HG03571 (cell line): Measurements from ENCODE around the gene ADORA2B.
"Not testable (repeated sequence)": the region's sequence is repeated elsewhere in the genome, so short reads cannot be mapped to it uniquely, and the experiment has no call there.

ENCODE experiments used
- ATAC-seq: cut with Tn5 transposase; IDR thresholded peaks from one replicate; pipeline ENCODE4 v1.9.1; 2021; ENCODE audit not compliant: unreplicated experiment

Gene ADORA2B

GRCh38 chr17:15979013-15979412, 34.1 kb downstream of the ADORA2B start:
- not testable (repeated sequence) for ATAC-seq

- ATAC-seq = peak; percentile 85
These were observed 36.3 kb downstream of the ADORA2B start for GRCh38 chr17:15981208-15981607.

- no peak for ATAC-seq
These were observed 37.0 kb downstream of the ADORA2B start for GRCh38 chr17:15981646-15982580.

GRCh38 chr17:15996322-15996721, 51.4 kb downstream of the ADORA2B start:
- ATAC-seq = no peak

GRCh38 chr17:15998031-15998562, 53.2 kb downstream of the ADORA2B start:
- no peak for ATAC-seq

- ATAC-seq = peak; percentile 85
These were observed 54.4 kb downstream of the ADORA2B start, which contains the start of the genes TTC19 and ZSWIM7 for GRCh38 chr17:15999141-15999973. TTC19 (plus strand) TSS chr17:15999824; CDS start chr17:15999849, 25 bp downstream. ZSWIM7 (minus strand) TSS chr17:15999704; CDS start chr17:15999594, 110 bp downstream.

GRCh38 chr17:15999974-16000827, 55.3 kb downstream of the ADORA2B start:
- peak; percentile 21 for ATAC-seq

GRCh38 chr17:16001226-16001897, 56.4 kb downstream of the ADORA2B start:
- no peak for ATAC-seq

GRCh38 chr17:16002708-16003260, 57.9 kb downstream of the ADORA2B start:
- no peak for ATAC-seq

- ATAC-seq = no peak
These were observed 58.9 kb downstream of the ADORA2B start for GRCh38 chr17:16003841-16004240.

GRCh38 chr17:16005636-16006035, 60.7 kb downstream of the ADORA2B start:
- ATAC-seq = no peak

GRCh38 chr17:16007439-16007838, 62.5 kb downstream of the ADORA2B start:
- ATAC-seq = no peak

- no peak for ATAC-seq
These were observed 69.0 kb downstream of the ADORA2B start for GRCh38 chr17:16013943-16014407.

GRCh38 chr17:16019347-16019746, 74.4 kb downstream of the ADORA2B start:
- no peak for ATAC-seq

GRCh38 chr17:16023881-16024280, 79.0 kb downstream of the ADORA2B start:
- ATAC-seq = no peak

- no peak for ATAC-seq
These were observed 80.3 kb downstream of the ADORA2B start for GRCh38 chr17:16025202-16025601.
